ENCODE results near the gene APBA3.

Gene APBA3

GRCh38 chr19:3761382-3762129 lies at the start of gene APBA3:
Gene APBA3, minus strand, starts transcription at chr19:3761692. Its CDS starts 1,428 bp downstream, at chr19:3760264.
- DNase-seq = peak; percentile 95

- no peak for DNase-seq
Measured at GRCh38 chr19:3810708-3811355, 49.3 kb upstream of the APBA3 start.

- DNase-seq = no peak
Measured at GRCh38 chr19:3809881-3810707, 48.6 kb upstream of the APBA3 start.

GRCh38 chr19:3808420-3809143 lies 47.1 kb upstream of the APBA3 start:
- no peak for DNase-seq

DNA sequence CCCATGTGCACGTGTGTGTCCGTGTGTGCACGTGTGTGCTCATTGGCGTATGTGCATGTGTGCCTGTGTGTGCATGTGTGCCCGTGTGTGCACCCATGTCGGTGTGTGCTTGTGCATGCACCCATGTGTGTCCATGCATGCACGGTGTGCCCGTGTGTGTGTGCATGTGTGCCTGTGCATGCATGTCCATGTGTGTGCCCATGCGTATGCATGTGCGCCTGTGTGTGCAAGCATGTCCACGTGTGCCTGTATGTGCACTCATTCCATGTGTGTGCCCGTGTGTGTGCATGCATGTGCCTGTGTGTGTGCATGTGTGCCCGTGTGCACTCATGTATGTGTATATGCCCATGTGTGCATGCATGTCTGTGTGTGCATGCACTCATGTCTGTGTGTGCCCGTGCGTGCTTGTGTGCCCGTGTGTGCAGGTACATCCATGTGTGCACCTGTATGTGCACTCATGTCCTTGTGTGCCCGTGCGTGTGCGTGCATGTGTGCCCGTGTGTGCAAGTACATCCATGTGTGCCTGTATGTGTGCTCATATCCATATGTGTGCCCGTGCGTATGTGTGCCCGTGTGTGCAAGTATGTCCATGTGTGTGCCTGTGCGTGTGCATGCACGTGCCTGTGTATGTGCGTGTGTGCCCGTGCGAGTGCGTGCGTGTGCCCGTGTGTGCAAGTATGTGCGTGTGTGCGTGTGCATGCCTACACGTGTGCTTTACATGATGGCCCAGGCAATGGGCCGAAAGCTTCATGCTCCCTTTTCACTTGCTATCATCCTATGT lies 46.3 kb upstream of the APBA3 start:
- no peak for DNase-seq

- DNase-seq = no peak
Measured at GRCh38 chr19:3807131-3807480, 45.6 kb upstream of the APBA3 start.

GRCh38 chr19:3805859-3806258 lies 44.4 kb upstream of the APBA3 start:
- no peak for DNase-seq

- DNase-seq = no peak
Measured at GRCh38 chr19:3804429-3804828, 42.9 kb upstream of the APBA3 start.

DNA sequence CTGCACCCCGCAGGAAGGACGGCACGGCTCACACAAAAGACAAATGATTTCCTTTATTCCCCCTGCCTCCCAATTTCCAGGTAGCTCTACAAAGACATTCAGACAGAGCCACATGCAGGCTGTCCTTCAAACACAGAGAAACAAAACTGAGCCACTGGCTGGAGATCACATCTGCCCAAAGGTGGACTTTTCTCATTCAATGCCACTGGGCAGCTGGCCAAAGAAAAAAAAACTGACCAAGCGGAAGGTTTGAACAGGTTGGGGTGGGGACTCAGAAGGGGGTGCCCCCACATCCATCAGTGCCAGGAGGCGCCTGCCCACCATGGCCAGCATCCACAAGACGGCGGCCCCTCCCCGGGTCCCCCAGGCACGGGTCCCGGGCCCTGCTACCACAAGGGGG lies 42.5 kb upstream of the APBA3 start:
- no peak for DNase-seq

- DNase-seq = no peak
Measured at GRCh38 chr19:3803114-3803888, 41.8 kb upstream of the APBA3 start.

GRCh38 chr19:3801412-3802096 lies 40.1 kb upstream of the APBA3 start:
- DNase-seq = no peak

DNA sequence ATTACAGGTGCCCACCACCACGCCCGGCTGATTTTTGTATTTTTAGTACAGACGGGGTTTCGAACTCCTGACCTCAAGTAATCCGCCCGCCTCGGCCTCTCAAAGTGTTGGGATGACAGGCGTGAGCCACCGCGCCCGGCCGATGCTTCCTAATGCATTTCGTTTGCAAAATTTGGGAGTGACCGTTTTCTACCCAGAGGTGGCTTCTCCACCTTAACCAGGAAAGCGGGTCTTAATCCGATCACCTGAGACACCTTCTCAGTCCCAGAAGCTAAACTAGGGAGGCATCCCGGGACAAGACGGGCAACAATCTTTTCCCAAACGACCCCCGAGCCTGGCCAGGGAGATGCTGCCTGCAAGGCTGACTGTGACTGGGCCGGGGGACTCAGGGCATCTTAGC lies 39.5 kb upstream of the APBA3 start:
- DNase-seq = no peak

GRCh38 chr19:3798137-3798536 lies 36.6 kb upstream of the APBA3 start:
- no peak for DNase-seq

GRCh38 chr19:3796358-3796757 lies 34.9 kb upstream of the APBA3 start:
- DNase-seq = no peak

DNA sequence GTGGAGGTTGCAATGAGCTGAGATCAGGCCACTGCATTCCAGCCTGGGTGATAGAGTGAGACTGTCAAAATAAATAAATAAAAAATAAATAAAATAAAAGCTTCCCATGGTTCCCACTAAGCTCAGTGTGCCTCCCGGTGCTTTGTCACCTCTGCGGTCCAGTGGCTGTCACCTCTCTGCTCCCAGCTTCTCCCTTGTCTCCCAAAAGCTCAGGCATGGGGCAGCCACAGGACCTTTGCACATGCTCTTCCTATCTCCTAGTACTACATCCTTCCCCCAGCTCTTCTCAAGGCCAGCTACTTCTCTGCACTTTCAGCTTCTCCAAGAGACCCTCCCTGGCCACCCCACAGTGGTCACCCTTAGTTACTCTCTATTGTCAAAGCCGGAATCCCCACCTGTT lies 32.3 kb upstream of the APBA3 start:
- DNase-seq = no peak

- DNase-seq = no peak
Measured at GRCh38 chr19:3792114-3792513, 30.6 kb upstream of the APBA3 start.

DNA sequence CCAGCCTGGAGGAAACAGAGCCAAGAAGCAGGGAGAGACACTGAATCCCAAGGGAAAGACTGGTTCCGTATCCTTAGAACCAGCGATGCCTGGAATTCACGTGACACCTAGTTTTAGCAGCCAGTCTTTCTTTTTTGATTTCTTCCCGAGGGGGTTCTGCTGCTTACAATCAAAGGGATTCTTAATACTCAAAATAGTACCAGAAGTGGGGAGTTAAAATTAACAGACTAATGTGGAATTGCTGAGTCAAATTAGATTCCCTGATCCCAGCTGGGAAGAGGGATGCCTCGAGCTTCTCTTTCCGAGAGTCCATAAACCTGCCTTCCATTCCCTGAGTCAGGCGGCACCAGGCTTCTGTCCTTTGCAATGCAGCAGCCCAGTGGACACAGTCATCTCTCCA lies 29.4 kb upstream of the APBA3 start:
- DNase-seq = no peak

- DNase-seq = no peak
Measured at GRCh38 chr19:3790209-3790734, 28.8 kb upstream of the APBA3 start.

DNA sequence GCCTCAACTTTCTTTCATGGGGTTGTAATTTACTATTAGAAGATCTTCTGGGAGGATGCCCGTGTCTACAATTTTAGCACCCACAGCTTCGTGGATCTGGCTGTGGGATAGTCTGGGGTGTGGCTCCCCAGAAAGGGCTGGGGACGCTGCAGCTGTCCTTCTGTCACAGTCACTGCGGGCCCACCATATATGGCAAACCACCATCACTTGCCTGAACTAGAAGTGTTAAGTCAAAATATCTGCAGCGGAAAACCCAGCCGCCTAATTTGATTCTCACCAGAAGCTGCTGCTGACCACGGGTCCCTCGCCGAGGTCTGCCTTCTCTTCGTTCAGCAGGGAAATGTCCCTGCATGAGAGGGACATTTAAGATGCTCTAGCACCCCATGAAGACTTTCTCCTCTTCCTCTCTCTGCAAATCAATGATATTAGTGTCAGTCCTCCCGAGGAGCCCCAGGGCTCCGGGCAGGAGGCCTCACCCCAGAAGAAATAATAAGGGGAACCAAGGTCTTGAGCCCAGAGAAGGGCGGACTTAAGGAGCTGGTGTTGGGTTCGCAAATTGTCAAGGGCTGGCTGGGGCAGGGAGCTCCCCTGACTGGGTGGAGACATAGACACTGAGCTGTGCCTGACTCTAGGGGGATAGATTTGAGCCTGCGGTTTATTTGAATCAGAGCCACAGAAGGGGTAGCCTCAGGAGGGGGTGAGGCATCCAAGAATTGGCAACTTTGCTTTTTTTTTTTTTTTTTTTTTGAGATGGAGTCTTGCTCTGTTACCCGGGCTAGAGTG lies 27.7 kb upstream of the APBA3 start:
- no peak for DNase-seq

Measured in hematopoietic multipotent progenitor cell treated with erythropoietin and hydrocortisone succinate and interleukin-3 and kit ligand, for 6 days (in vitro differentiated cells).